HG03442 (cell line): ENCODE measurements around the gene PDE1C.

Experiments used
- ATAC-seq: cut with Tn5 transposase; IDR thresholded peaks from one replicate; pipeline ENCODE4 v1.9.1; 2021; ENCODE audit warnings: mild to moderate bottlenecking, moderate library complexity; ENCODE audit not compliant: unreplicated experiment

PDE1C gene

GRCh38 chr7:31903962-31904361 is 166.2 kb downstream of the PDE1C start:
- no peak for ATAC-seq

- ATAC-seq = no peak
Measured at GRCh38 chr7:31899356-31899927, 170.8 kb downstream of the PDE1C start.

GRCh38 chr7:31896925-31897324 is 173.3 kb downstream of the PDE1C start:
- no peak for ATAC-seq

- ATAC-seq = no peak
Measured at GRCh38 chr7:31894308-31894707, 175.9 kb downstream of the PDE1C start.

- ATAC-seq = no peak
Measured at GRCh38 chr7:31893365-31893764, 176.8 kb downstream of the PDE1C start.

GRCh38 chr7:31892099-31892829 is 177.9 kb downstream of the PDE1C start:
- peak; percentile 89 for ATAC-seq

- ATAC-seq = no peak
Measured at GRCh38 chr7:31890766-31891165, 179.4 kb downstream of the PDE1C start.

GRCh38 chr7:31890198-31890597 is 180.0 kb downstream of the PDE1C start:
- ATAC-seq = no peak

- ATAC-seq = no peak
Measured at GRCh38 chr7:31887006-31887405, 183.2 kb downstream of the PDE1C start.

GRCh38 chr7:31885171-31885570 is 185.0 kb downstream of the PDE1C start:
- no peak for ATAC-seq

- ATAC-seq = peak; percentile 68
Measured at GRCh38 chr7:31883761-31884164, 186.4 kb downstream of the PDE1C start.

- ATAC-seq = no peak
Measured at GRCh38 chr7:31882187-31882586, 188.0 kb downstream of the PDE1C start.

- no peak for ATAC-seq
Measured at GRCh38 chr7:31878875-31879274, 191.3 kb downstream of the PDE1C start.

GRCh38 chr7:31875424-31875823 is 194.8 kb downstream of the PDE1C start:
- no peak for ATAC-seq

GRCh38 chr7:31874631-31875386 is 195.4 kb downstream of the PDE1C start:
- no peak for ATAC-seq

- peak; percentile 91 for ATAC-seq
Measured at GRCh38 chr7:31873816-31874597, 196.2 kb downstream of the PDE1C start.

GRCh38 chr7:31872545-31873370 is 197.4 kb downstream of the PDE1C start:
- no peak for ATAC-seq

- no peak for ATAC-seq
Measured at GRCh38 chr7:31864646-31865045, 205.6 kb downstream of the PDE1C start.

GRCh38 chr7:31860925-31861324 is 209.3 kb downstream of the PDE1C start:
- no peak for ATAC-seq

GRCh38 chr7:31858055-31858454 is 212.2 kb downstream of the PDE1C start:
- no peak for ATAC-seq
